Renal cortical epithelial cell (primary cell): ENCODE results near the gene THAP3. TPM values are rescaled to one million over a fixed set of nuclear protein-coding genes. Genes with fewer than 3 reads are reported as not detected.

Experiments
- DNase-seq: peaks from one replicate; pipeline ENCODE4 v3.0.0-alpha.2; 2011; ENCODE audit warnings: low read depth
- total RNA-seq: library from RNA; depleted of rRNA; stranded (reverse); fragments of >200 nt; gene quantifications from 2 replicates; pipeline ENCODE4 v1.2.3, GENCODE V29; 2014

THAP3 gene
- total RNA-seq, 1 donor from 2014 or later: 20.9 TPM

- DNase-seq: no peak
Observed at GRCh38 chr1:6673816-6674398, 49.2 kb downstream of the THAP3 start.

DNA sequence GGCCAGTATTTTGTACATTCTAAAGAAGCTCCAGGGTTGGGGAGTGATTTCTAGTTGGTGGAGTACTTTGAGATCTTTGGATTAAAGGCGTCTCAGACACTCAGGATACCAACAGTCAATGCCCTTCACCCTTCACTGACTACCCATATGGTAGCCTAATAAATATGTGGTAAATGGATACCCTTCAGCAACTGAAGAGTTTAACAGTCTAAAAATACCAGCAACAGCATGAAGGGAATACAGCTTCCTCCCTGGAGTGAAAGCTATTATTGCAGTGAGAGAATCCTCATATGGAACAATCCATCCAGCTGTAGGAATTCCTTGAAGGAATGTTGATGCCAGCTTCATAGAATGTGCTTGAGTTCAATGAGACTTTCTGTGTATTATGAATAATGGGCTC is 50.1 kb downstream of the THAP3 start:
- DNase-seq: no peak

- DNase-seq: peak; percentile 75
Observed at GRCh38 chr1:6675941-6676340, 51.3 kb downstream of the THAP3 start.

Other genes with a start within 250 kb of the THAP3 start
- gene ACOT7, start 231.1 kb upstream of the THAP3 start, total RNA-seq: 17.9 and 23.1 TPM in 2 replicates
- 5.8 and 13.0 TPM in 2 replicates for gene HES2, start 204.9 kb upstream of the THAP3 start, total RNA-seq
- 0.25 TPM in 1 of 2 replicates, not detected in the other for gene ESPN, start 200.1 kb upstream of the THAP3 start, total RNA-seq
- 3.3 and 9.7 TPM in 2 replicates for gene TNFRSF25, start 158.7 kb upstream of the THAP3 start, total RNA-seq
- 22.2 and 22.6 TPM in 2 replicates for gene PLEKHG5, start 133.2 kb upstream of the THAP3 start, total RNA-seq
- 22.9 and 31.3 TPM in 2 replicates for gene NOL9, start 70.4 kb upstream of the THAP3 start, total RNA-seq
- not detected in 2 replicates for gene TAS1R1, start 69.6 kb upstream of the THAP3 start, total RNA-seq
- 19.3 and 21.2 TPM in 2 replicates for gene ZBTB48, start 44.9 kb upstream of the THAP3 start, total RNA-seq
- 29.5 and 59.7 TPM in 2 replicates for gene KLHL21, start 22.0 kb upstream of the THAP3 start, total RNA-seq
- 8.2 and 22.4 TPM in 2 replicates for gene PHF13, start 11.1 kb upstream of the THAP3 start, total RNA-seq
- gene DNAJC11, start 76.9 kb downstream of the THAP3 start, total RNA-seq: 39.9 and 99.0 TPM in 2 replicates
- 56.4 and 79.3 TPM in 2 replicates for gene CAMTA1, start 160.6 kb downstream of the THAP3 start, total RNA-seq